Measurements from ENCODE around the gene ACACB.

ACACB gene

DNA sequence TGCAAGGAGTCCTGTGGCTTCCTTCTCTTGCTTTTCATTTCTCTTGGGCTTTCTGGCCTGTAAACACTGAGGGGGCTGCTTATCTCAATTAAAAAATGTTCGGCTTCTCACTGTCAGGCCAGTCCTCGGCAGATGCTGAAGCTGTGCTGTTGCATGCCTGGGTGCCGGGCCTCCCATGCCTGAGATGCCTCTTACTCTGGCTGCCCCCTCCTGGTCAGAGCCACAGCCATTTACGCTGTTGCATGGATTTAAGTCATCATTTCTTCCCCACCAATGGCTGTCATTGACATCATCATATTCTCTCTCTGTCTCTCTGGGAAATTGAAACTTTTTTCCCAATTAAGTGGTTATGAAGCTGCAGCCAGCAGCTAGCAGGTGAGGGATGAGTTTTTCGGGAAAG, 139.0 kb downstream of the ACACB start:
- DNase-seq (ENCODE audit: low read depth in 2 of 2) = no peak

DNA sequence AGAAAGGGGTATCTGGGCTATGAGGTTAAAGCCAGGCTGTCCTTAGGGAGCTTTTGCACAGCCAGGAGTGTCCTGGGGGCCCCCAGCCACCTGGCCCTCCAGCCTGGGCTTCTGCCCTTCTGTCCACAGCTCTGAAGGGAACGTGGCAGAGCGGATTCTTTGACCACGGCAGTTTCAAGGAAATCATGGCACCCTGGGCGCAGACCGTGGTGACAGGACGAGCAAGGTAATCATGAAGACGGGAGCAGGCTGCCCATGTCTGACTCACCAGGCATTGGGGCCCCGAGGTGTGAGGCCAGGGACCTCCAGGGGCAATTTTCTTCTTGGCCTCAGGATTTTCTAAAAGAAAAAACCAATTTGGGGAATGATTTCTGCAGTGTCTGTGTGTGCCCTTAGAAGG, 139.6 kb downstream of the ACACB start:
- DNase-seq (ENCODE audit: low read depth in 2 of 2) = no peak

DNA sequence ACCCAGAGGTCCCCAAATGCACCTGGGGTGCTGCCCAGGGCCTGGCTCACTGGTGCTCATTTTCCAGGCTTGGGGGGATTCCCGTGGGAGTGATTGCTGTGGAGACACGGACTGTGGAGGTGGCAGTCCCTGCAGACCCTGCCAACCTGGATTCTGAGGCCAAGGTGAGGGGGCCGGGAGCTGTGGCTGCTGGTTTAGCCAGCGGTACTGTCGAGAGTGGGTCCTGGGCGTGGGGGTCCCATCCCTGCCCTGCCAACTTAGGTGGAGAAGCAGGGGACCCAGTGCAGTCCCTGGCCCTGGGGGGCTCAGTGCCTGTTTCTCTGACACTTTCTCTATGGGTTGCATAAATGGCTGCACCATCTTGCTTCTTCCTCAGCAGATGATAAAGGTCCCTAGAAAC, 141.8 kb downstream of the ACACB start:
- no peak for DNase-seq (ENCODE audit: low read depth in 2 of 2)

DNA sequence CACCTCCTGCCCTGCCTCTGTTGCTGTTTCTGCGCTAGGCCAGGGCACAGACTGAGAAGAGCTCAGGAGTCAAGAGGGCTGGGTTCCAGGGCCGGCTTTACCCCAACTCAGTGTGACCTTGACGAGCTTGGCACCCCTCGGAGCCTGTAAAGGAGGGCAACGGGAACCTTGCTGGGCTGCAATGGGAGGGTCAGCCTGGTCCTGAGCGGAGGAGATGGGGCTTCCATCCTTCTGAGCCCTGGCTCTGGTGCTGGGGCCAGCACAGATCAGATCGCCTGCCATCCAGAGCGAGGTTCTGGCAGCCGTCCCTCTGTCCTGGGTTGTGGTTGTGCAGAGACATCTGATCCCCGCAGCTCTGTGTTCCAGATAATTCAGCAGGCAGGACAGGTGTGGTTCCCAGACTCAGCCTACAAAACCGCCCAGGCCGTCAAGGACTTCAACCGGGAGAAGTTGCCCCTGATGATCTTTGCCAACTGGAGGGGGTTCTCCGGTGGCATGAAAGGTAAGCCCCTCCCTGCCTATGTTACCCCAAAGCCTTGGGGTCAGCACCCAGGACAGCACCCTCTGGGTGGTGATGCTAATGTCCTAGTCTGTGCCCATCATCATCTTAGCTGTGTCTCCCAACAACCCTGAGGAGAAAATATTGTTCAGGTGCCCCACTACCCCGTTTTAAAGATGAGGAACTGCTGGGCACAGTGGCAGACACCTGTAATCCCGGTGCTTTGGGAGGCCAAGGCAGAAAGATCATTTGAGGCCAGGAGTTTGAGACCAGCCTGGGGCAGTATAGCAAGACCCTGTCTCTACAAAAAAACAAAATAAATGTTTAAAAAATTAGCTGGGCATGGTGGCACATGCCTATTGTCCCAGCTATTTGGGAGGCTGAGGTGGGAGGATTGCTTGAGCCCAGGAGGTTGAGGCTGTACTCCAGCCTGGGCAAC, 142.5 kb downstream of the ACACB start:
- DNase-seq (ENCODE audit: low read depth in 2 of 2) = no peak

DNA sequence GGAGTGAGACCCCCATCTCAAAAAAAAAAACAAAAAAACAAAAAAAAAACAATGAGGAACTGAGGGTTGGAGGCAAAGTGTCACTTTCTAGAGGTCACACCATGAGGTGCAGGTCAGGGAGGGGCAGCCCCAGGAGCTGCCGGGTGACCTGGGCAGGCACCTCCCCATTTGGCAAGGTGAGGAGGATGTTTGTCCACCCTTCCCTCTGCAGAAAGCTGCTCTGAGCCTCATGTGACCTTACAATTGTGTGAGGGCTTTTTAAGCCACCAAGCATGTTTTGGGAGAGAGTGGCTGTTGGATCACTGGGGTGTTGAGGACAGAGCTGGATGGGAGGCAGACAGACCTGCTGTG, 143.1 kb downstream of the ACACB start:
- no peak for DNase-seq (ENCODE audit: low read depth in 2 of 2)

DNA sequence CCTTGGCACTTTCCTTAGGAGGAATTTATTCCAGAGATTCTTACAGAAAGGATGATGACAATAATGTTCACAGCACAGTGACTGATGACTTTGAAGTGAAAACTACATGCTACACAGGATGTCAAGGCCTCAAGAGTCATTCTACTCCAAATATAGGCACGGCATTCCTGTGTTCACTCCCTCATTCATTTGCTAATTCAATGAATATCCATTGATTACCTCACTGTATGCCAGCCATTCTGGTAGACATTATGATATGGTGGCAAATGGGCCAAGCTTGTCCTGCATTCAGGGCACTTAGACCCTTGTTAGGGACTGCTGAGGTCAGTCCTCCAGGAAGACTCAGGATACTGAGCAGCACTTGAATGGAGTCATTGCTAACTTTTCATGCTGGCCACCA, 144.7 kb downstream of the ACACB start:
- DNase-seq (ENCODE audit: low read depth in 2 of 2) = no peak

DNA sequence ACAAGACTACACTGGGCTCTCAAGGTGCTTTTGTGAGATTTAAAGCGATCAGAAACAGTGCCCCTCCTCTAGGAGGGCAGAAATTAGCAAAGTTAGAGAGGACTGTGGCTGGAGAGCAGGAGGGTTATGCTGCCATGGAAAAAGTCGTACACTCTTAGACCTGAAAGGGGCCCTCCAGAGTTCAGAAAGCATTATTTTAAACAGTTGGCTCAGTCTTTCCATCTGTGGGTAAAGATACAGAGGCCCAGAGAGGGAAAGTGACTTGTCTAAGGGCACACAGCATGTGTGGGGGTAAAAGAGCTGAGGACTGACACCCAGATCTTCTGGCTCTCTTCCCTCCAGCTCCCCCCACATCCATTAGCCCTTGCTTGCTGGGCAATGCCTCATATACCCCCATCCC, 145.6 kb downstream of the ACACB start:
- no peak for DNase-seq (ENCODE audit: low read depth in 2 of 2)

DNA sequence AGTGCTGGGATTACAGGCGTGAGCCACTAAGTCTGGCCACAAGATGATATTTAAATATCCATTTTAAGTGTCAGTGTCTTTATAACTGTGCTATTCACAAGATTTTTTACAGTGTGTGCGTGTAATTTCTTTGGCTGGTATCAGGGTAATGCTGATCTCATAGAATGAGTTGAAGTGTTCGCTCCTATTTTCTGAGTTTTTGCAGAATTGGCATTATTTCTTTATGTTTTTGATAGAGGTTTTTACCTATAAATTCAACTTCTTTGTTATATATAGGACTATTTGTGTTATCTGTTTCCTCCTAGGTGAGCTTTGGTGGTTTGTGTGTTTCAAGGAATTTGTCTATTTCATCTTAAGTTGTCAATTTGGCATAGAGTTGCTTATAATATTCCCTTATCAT, 147.1 kb downstream of the ACACB start:
- DNase-seq (ENCODE audit: low read depth in 2 of 2) = no peak

DNA sequence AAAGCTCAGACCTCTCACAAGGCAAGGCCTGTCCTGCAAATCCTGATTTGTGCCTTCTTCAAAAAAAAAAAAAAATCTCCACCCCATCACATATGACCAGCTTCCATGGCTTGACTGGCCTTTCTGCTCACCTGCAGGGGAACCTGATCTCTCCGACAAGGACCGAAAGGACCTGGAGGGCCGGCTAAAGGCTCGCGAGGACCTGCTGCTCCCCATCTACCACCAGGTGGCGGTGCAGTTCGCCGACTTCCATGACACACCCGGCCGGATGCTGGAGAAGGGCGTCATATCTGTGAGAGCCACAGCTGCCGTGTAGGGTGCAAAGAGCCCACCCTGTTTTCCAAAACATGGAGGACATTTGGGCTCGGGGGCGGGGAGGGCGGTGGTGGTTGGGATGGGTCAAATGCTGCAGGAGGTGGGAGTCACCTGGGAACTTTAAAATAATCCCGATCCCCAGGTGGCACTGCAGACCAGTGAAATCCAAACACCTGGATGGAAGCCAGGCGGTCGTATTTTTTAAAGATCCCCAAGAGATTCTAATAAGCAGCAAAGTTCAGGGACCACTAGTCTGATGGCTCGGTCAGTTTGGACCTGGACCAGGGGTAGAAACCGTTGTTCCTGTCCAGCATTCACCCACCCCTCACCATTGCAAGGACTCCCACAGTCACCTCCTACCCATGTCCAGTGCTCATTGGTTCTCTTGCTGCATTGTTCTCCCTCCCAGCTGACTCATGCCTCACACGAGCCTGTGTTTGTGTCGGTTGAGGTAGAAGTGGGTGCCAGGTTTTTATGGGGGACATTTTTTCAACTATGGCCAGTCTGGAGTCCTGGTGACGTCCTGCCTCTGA, 147.9 kb downstream of the ACACB start:
- peak in 1 of 2 donors; percentile 4 for DNase-seq (ENCODE audit: low read depth in 2 of 2)

DNA sequence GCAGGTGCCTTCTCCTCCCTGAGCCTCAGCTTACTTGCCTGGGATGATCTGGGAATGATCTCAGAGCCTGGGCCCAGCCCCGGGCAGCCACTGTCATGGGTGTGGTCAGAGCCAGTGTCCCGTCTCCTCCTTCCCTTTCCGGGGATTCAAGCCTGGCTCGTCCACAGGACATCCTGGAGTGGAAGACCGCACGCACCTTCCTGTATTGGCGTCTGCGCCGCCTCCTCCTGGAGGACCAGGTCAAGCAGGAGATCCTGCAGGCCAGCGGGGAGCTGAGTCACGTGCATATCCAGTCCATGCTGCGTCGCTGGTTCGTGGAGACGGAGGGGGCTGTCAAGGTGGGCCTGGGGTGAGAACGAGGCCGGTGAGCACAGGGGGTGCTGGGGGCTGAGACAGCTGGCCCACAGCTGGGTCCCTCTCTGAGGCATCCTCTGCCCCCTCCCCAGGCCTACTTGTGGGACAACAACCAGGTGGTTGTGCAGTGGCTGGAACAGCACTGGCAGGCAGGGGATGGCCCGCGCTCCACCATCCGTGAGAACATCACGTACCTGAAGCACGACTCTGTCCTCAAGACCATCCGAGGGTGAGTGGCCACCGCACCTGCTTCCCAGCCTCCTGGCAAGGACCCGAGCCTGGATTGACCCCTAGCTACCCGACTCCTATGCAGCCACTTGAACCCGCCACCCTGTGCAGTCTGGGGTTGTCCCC, 148.7 kb downstream of the ACACB start:
- no peak for DNase-seq (ENCODE audit: low read depth in 2 of 2)

DNA sequence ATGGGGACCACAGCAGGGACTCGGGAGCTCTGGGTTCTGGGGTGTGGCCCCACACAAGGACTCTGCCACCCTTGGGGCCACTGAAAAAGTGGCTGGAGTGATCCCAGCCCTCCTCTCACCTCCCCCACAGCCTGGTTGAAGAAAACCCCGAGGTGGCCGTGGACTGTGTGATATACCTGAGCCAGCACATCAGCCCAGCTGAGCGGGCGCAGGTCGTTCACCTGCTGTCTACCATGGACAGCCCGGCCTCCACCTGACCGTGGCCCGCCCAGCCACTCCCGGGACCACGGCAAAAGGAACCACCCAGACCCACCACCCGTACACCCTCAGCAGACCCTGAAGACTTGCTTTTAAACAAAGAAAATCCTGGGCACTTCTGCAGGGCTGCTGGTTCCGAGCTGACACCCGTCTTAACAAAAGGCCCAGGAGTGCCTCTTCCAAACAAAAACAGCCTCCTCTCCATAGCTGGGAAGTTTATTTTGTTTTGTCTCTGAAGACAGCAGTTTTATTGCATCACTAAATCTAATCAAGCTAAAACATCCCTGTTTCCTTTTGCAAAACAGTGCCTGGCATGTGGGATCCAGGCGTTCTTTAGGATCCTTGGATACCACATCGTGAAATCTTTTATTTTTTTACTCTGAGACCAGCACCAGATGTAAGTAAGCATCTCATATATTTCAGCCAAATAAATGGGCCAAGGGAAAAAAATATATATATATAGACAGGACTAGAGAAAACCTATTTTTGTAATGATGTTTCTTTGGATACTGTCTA, 149.9 kb downstream of the ACACB start:
- DNase-seq (ENCODE audit: low read depth in 2 of 2) = no peak

DNA sequence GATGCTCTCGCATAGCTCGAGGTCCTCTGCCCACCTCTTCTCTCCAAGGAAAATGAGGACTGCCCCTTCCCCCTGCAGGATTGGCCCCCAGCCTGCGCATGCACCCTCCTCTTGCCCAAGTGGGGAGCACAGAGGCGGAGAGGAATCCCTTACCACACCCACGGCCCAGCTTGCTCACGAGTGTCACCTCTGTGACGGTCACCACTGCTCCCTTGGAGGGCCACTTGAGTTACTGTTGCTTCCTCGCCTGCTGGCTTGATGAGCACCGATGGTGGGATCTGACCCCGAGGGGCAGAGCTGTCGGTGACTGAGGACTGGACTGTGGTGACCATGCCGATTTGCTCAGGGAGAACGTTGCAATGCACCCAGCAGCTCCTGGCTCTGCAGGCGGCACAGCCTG, 151.0 kb downstream of the ACACB start:
- DNase-seq (ENCODE audit: low read depth in 2 of 2) = no peak

DNA sequence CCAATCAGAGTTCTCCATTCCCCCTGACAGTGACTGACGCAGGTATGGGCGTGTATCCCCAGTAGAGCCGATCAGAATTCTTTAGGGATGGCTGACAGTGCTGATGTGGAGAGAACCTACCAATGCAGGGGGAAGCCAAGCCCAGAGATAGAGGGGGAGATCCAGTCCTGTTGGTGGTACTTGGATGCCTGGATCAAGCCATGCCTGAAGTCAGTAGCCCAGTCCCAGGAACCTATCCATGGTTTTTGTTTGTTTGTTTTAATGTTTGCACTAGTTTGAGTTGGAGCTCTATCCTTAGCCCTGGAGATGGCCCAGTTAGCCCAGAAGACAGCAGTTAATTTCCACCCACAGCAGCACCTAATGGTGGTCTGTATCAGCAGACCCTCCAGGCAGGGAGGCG, 152.5 kb downstream of the ACACB start:
- DNase-seq (ENCODE audit: low read depth in 2 of 2) = no peak

DNA sequence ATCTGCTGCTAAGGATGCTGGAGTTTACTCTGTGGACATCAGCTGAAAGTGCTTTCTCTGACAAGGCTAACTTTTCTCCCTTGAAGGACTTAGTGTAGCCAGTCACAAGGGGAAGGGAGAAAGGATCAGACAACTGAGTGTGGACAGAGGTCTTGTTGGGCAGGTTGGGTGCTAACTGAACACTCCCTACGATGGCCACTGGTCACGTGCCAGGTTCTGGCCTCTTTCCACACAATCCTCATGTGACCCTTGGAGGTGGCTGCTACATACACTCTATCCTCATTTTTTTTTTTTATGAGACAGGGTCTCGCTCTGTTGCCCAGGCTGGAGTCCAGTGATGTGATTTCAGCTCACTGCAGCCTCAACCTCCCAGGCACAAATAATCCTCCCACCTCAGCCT, 153.0 kb downstream of the ACACB start:
- no peak for DNase-seq (ENCODE audit: low read depth in 2 of 2)

DNA sequence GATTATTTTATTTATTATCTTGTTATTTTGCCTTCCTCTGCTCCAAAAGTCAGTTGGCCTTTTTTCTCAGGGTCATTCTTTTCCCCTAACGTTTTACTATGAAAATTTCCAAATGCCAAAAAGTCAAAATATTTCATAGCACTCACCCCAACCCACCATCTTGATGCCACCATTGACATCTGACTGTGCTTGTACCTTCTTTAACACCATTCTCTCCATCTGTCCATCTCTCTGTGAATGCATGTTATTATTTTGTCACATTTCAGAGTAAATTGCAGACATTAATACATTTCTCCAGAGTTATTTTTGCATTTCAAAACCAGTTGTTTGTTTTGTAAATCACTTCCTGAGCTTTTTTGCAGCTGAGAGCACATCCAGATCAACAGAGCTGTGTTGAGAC, 154.1 kb downstream of the ACACB start:
- DNase-seq (ENCODE audit: low read depth in 2 of 2) = no peak

DNA sequence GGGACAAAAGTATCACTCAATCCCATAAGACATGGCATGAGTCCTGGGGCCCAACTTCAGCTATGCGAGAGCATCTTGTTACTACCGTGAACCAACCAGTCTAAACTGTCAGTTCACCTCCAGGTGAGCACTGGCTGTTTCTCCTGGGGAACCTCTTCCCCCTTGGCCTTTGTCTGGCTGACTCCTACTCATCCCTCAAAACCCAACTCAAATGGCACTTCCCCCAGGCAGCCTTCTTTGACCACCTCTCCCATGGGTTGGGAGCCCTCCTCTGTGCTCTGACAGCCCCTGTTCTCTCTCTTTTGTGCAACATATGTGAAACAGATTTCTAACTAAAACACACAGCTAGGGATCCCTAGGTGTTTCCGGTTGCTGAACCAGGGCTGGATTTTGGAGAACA, 155.0 kb downstream of the ACACB start:
- DNase-seq (ENCODE audit: low read depth in 2 of 2) = no peak

DNA sequence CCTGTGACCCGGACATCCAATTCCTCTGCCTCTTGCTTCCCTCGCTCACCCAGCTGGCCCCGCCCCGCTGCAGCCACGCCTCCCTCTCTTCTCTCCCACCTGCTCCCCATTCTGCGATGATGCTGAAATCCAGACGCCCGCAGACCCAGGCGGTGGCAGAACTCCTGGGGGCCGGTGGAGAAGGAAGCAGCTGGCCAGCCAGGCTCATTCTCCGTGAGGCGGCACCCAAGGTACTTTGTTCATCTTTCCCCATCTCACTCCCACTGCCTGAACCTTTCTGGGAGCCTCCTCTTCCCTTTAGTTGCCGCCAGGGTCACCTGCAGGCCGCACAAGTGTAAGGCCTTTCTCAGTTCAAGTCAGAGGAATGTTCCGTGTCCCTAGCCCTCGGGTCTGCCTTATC, 157.0 kb downstream of the ACACB start:
- DNase-seq (ENCODE audit: low read depth in 2 of 2) = no peak

DNA sequence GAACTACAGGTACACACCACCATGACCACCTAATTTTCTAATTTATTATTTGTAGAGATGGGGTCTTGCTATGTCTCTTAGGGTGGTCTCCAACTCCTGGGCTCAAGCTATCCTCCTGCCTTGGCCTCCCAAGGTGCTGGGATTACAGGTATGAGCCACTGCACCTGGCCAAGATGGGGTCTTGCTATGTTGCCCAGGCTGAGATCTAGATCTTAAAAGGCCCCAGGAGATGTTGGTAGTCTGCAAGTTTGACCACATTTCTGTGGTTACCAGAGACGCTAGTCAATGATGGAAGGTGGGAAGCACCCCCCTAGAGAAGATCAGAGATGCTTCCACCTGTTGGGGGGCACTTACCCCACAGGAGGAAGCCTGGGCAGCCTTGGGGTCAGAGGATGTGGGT, 158.0 kb downstream of the ACACB start:
- no peak for DNase-seq (ENCODE audit: low read depth in 2 of 2)

DNA sequence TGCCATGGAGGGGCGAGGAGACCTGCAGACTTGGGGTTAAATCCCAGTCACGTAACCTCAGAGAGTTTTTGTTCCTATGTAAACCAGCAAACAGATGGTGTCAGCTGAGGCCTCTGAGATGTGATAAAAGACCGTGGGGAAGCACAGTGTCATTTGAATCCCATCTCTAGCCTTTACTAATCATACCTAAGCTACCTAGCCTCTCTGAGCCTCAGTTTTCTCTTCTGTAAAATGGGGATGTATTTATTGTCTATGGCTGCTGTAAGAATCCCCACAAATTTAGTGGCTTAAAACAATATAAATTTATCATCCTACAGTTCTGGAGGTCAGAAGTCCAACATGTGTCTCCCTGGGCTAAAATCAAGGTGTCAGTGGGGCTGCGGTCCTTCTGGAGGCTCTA, 158.8 kb downstream of the ACACB start:
- no peak for DNase-seq (ENCODE audit: low read depth in 2 of 2)

DNA sequence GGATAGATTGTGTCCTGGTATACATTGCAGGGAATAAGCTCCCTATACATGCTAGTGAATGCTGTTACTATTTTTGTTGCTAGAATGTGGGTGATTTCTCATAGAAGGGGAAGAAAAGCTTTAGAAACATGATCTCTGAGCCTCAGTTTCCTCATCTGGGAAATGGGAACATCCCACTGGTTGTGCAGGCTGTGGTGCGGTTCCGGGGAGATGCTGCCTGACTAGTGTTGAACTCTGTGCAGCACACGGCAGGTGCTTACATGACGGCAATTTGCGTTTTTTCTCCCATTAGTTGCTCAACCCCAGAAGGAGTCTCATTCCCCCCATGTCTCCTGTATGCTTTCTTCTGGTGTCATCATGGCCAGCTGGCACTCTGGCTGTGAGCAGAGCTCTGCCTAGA, 159.8 kb downstream of the ACACB start:
- DNase-seq (ENCODE audit: low read depth in 2 of 2) = no peak

DNA sequence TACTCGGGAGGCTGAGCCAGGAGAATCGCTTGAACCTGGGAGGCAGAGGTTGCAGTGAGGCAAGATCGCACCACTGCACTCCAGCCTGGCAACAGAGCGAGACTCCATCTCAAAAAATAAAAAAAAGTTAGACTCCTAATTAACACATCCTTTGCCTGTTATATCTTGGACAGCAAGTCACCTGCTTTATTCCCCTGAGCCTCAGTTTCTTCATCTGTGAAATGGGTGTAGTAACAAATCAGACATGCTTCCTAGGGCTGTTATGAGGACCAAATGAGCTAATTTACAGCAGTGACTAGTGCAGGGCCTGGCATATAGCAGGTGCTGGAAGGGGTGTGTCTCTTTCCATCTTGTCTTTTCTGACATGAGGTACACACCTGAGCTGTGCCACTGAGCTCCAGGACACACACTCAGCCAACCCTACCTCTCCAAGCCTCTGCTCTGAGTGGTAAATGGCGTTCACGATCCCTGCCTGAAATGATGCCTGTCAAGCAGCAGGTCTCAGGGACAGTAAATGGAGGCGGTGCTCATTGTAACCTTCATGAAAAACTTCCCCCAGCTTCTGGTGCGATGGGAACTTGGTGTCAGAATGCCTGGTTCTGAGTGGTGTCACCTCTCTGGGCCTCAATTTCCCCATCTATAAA, 161.0 kb downstream of the ACACB start:
- no peak for DNase-seq (ENCODE audit: low read depth in 2 of 2)

Data from stimulated activated CD4-positive, alpha-beta T cell treated with anti-CD3 and anti-CD28 coated beads, Interleukin-1b, Interleukin-23, amount 100 ng/mL, for 1 hour (primary cell).